ENCODE results near the gene ATP5F1D. TPM values are rescaled to one million over a fixed set of nuclear protein-coding genes. Genes with fewer than 3 reads are reported as not detected.

ATP5F1D gene
- total and polyA plus RNA-seq, 9 donors, result 1.3 to 218 (median 138) TPM

GRCh38 chr19:1258707-1259205 is 17.2 kb downstream of the ATP5F1D start:
- peaks cover 40% of the 10 kb centered on the region for H3K4me1 ChIP-seq (ENCODE audit: insufficient read depth)

GRCh38 chr19:1259206-1259875 is 17.8 kb downstream of the ATP5F1D start:
- H3K9me3 ChIP-seq, result no peaks in the 10 kb centered on the region
- intact Hi-C loops (cut with DNase I), result no loop called here
- no peaks in the 10 kb centered on the region for H3K36me3 ChIP-seq
- TF ChIP-seq CTCF (IDR thresholded peaks at IDR 0.05) (no peak), EP300 (IDR thresholded peaks at IDR 0.05) (no peak), POLR2A (IDR thresholded peaks at IDR 0.05) (peak; percentile 34)
- DNase-seq, result peak; percentile 76 to 85 (median 84)
- peak overlapping the region; percentile 1 for H3K4me3 ChIP-seq
- 22 to 35% (median 23%) methylated on average over 11 to 17 of the region's 17 CpGs for WGBS, 3 donors
- H3K27ac ChIP-seq, result peak overlapping the region; percentile 89 to 91
- H3K4me1 ChIP-seq (ENCODE audit: insufficient read depth), result peaks cover 34% of the 10 kb centered on the region
- H3K27me3 ChIP-seq, result no peaks in the 10 kb centered on the region

More at GRCh38 chr19:1258707-1259205, 17.2 kb downstream of the ATP5F1D start:
- WGBS, 3 donors, result 4 to 9% (median 6%) methylated on average over 15 of the region's 15 CpGs
- DNase-seq, result no peak
- Histone ChIP-seq H3K4me3 (peak overlapping the region; percentile 1), H3K27me3 (no peaks in the 10 kb centered on the region), H3K27ac (peak overlapping the region; percentile 89 to 91), H3K9me3 (no peaks in the 10 kb centered on the region), H3K36me3 (no peaks in the 10 kb centered on the region)
- intact Hi-C loops (cut with DNase I), result no loop called here
- TF ChIP-seq EP300 (IDR thresholded peaks at IDR 0.05) (no peak), POLR2A (IDR thresholded peaks at IDR 0.05) (no peak), CTCF (IDR thresholded peaks at IDR 0.05) (no peak)

GRCh38 chr19:1259876-1260748 is 18.6 kb downstream of the ATP5F1D start:
- Histone ChIP-seq H3K27me3 (no peaks in the 10 kb centered on the region), H3K36me3 (no peaks in the 10 kb centered on the region), H3K4me3 (no peak overlapping the region), H3K4me1 (ENCODE audit: insufficient read depth) (peaks cover 34% of the 10 kb centered on the region), H3K9me3 (no peaks in the 10 kb centered on the region), H3K27ac (peak overlapping the region; percentile 89 to 91)
- TF ChIP-seq CTCF (IDR thresholded peaks at IDR 0.05) (no peak), POLR2A (IDR thresholded peaks at IDR 0.05) (no peak), EP300 (IDR thresholded peaks at IDR 0.05) (no peak)
- 23 to 30% (median 29%) methylated on average over 32 to 33 of the region's 33 CpGs for WGBS, 3 donors
- DNase-seq, result peak in 2 of 5 donors; percentile 68 to 73
- intact Hi-C loops (cut with DNase I), result no loop called here

- intact Hi-C loops (cut with DNase I), result no loop called here
- H3K9me3 ChIP-seq, result no peaks in the 10 kb centered on the region
- no peaks in the 10 kb centered on the region for H3K27me3 ChIP-seq
- 1 to 2% (median 1%) methylated on average over 65 to 82 of the region's 83 CpGs for WGBS, 3 donors
- peaks cover 37% of the 10 kb centered on the region for H3K4me1 ChIP-seq (ENCODE audit: insufficient read depth)
- peak overlapping the region; percentile 89 to 91 for H3K27ac ChIP-seq
- DNase-seq, result peak; percentile 97 to 99 (median 98)
- peak overlapping the region; percentile 52 for H3K4me3 ChIP-seq
- peak in 1 of 3 donors; percentile 5 for TF ChIP-seq CTCF (IDR thresholded peaks at IDR 0.05)
- TF ChIP-seq EP300 (IDR thresholded peaks at IDR 0.05), result peak; percentile 72
- TF ChIP-seq POLR2A (IDR thresholded peaks at IDR 0.05), result peak; percentile 51
- H3K36me3 ChIP-seq, result no peaks in the 10 kb centered on the region
Measured at GRCh38 chr19:1260749-1261537, 19.4 kb downstream of the ATP5F1D start.
